ENCODE data around the gene PDK2. TPM values are rescaled to one million over a fixed set of nuclear protein-coding genes. Genes with fewer than 3 reads are reported as not detected.
A peak's percentile ranks its signal among the peaks of the same experiment; 100 is the strongest.

Gene PDK2
- total and polyA plus RNA-seq, 9 of the 15 experiments (the other 6 are each of a cell fraction or from before 2014, with no cell fraction given) = 0.03 to 2.5 (median 1.4) TPM

GRCh38 chr17:50151041-50151936 is 56.1 kb downstream of the PDK2 start (continued):
- TF ChIP-seq ZMIZ1 (IDR thresholded peaks at IDR 0.05; ENCODE audit: low read depth in 2 of 2, low read length in 2 of 2) = 0 out of 4 replicates have a peak, but pooled peaks of 1 of the 2 experiments have one; percentile 39
- no peak for TF ChIP-seq MECOM (CRISPR knock-in tag; IDR thresholded peaks at IDR 0.05)
- TF ChIP-seq ZBTB34 (CRISPR knock-in tag; IDR thresholded peaks at IDR 0.05) = no peak
- no peak for TF ChIP-seq TFAM (CRISPR knock-in tag; conservative IDR thresholded peaks at IDR 0.05)
- TF ChIP-seq NFIC (IDR thresholded peaks at IDR 0.05) = peak; percentile 30; the same call in 1 of the 2 replicates
- TF ChIP-seq SMARCA4 (IDR thresholded peaks at IDR 0.05) = no peak
- no peak; the same call in 1 of the 2 replicates for TF ChIP-seq HCFC1 (IDR thresholded peaks at IDR 0.05; ENCODE audit: low read depth, low read length)
- TF ChIP-seq FOXP4 (CRISPR knock-in tag; IDR thresholded peaks at IDR 0.05; ENCODE audit: borderline replicate concordance) = no peak
- no peak for TF ChIP-seq ATF3 (IDR thresholded peaks at IDR 0.05)
- TF ChIP-seq ATF3 (CRISPR knock-in tag; conservative IDR thresholded peaks at IDR 0.05) = no peak
- TF ChIP-seq POLR2AphosphoS5 (IDR thresholded peaks at IDR 0.05; ENCODE audit: control insufficient read depth, insufficient read depth, low read depth, low read length) = peak; percentile 36; the same call in 1 of the 2 replicates
- no peak for TF ChIP-seq FOXO4 (CRISPR knock-in tag; IDR thresholded peaks at IDR 0.05)
- TF ChIP-seq EGR1 (conservative IDR thresholded peaks at IDR 0.05) = 0 out of 2 replicates have a peak, but pooled peaks have one; percentile 13
- TF ChIP-seq GTF2B (IDR thresholded peaks at IDR 0.05; ENCODE audit: extremely low read depth, insufficient read length) = no peak
- TF ChIP-seq ZNF12 (CRISPR knock-in tag; IDR thresholded peaks at IDR 0.05) = no peak
- no peak for TF ChIP-seq ZFP36 (IDR thresholded peaks at IDR 0.05; ENCODE audit: low read depth, low read length, partially characterized antibody)

Measured in K562 (cell line).